Measurements from ENCODE around the gene VIPR2.
"Not testable (repeated sequence)": the region's sequence is repeated elsewhere in the genome, so short reads cannot be mapped to it uniquely, and the experiment has no call there.

DNA sequence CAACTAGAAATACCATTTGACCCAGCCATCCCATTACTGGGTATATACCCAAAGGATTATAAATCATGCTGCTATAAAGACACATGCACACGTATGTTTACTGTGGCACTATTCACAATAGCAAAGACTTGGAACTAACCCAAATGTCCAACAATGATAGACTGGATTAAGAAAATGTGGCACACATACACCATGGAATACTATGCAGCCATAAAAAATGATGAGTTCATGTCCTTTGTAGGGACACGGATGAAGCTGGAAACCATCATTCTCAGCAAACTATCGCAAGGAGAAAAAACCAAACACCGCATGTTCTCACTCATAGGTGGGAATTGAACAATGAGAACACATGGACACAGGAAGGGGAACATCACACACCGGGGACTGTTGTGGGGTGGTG lies 62.6 kb downstream of the VIPR2 start:
- TF ChIP-seq, protein P1, sequence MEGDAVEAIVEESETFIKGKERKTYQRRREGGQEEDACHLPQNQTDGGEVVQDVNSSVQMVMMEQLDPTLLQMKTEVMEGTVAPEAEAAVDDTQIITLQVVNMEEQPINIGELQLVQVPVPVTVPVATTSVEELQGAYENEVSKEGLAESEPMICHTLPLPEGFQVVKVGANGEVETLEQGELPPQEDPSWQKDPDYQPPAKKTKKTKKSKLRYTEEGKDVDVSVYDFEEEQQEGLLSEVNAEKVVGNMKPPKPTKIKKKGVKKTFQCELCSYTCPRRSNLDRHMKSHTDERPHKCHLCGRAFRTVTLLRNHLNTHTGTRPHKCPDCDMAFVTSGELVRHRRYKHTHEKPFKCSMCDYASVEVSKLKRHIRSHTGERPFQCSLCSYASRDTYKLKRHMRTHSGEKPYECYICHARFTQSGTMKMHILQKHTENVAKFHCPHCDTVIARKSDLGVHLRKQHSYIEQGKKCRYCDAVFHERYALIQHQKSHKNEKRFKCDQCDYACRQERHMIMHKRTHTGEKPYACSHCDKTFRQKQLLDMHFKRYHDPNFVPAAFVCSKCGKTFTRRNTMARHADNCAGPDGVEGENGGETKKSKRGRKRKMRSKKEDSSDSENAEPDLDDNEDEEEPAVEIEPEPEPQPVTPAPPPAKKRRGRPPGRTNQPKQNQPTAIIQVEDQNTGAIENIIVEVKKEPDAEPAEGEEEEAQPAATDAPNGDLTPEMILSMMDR (IDR thresholded peaks at IDR 0.05): not testable (repeated sequence)
- TF ChIP-seq POLR2AphosphoS5, POLR2A (IDR thresholded peaks at IDR 0.05): not testable (repeated sequence)
